Measurements from ENCODE around the gene RHBDL2.

DNA sequence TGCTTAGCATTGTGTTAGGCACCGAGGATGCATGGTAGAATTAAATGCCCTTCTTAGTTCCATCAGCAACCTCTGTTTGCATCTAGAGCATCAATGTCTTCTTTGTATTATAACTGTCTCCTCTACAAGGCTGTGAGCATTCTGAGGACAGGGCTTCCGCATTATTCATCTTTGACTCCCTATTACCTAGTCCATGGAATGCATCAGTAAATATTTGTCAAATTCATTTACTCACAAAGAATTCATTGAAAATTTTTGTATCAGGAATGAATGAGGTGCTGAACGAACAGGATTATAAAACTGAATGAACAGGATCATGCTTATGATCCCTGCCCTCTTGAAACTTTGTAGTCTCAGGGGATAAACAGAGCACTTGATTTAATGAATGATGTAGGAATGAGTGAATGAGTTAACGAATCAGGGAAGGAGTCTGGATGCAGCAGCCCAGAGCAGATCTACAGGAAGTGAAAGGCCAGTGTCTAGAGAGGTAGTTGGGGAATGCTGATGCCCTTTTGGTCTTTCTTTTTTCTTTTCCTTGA lies 2.8 kb downstream of the RHBDL2 start:
- no peak for TF ChIP-seq POLR2A (IDR thresholded peaks at IDR 0.05)
- TF ChIP-seq, protein P1, sequence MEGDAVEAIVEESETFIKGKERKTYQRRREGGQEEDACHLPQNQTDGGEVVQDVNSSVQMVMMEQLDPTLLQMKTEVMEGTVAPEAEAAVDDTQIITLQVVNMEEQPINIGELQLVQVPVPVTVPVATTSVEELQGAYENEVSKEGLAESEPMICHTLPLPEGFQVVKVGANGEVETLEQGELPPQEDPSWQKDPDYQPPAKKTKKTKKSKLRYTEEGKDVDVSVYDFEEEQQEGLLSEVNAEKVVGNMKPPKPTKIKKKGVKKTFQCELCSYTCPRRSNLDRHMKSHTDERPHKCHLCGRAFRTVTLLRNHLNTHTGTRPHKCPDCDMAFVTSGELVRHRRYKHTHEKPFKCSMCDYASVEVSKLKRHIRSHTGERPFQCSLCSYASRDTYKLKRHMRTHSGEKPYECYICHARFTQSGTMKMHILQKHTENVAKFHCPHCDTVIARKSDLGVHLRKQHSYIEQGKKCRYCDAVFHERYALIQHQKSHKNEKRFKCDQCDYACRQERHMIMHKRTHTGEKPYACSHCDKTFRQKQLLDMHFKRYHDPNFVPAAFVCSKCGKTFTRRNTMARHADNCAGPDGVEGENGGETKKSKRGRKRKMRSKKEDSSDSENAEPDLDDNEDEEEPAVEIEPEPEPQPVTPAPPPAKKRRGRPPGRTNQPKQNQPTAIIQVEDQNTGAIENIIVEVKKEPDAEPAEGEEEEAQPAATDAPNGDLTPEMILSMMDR (IDR thresholded peaks at IDR 0.05): no peak
